HG02642 (cell line): ENCODE data around the gene ADD3.

Experiments
- ATAC-seq: cut with Tn5 transposase; IDR thresholded peaks from one replicate; pipeline ENCODE4 v1.9.1; 2021; ENCODE audit warnings: mild to moderate bottlenecking; ENCODE audit not compliant: unreplicated experiment, poor library complexity

Gene ADD3

GRCh38 chr10:110168601-110169481, 161.1 kb downstream of the ADD3 start:
- no peak for ATAC-seq

DNA sequence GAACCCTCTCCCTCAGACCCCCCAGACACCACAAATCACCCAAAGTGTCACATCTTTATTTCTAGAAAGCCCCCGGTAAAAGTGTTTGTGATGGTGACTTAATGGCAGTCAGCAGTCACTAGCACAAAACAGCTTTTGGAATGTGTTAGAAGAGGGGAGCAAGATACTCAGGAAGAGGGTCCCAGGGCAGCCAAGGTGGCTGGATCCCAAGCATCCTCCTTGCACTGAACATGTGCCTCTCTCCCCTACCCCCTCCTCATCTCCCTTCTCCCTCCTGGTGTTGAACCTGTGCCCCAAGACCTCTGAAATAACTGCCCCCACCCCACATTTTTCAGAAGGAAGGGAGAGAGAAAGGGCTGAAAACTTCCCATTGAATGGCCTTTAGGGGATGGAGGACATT, 161.8 kb downstream of the ADD3 start:
- no peak for ATAC-seq

- no peak for ATAC-seq
Measured at GRCh38 chr10:110170142-110170971, 162.6 kb downstream of the ADD3 start.

DNA sequence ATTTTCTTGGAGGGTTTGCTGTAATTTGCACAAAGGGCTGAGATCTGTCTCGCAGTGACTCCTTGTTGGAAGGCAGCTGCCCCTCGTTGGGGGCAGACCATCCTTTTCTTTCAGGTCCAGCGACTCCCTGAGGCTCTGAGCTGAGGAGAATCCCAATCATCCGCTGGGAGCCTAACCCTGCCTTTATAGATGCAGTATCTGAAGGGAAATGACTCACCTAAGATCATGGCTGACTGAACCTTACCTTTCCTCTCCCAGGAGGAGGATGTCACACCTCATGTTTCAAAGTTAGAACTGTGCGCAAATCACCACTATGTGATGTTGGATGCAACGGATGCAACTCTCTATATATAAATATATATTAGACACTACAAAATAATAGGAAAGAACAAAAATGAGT, 163.2 kb downstream of the ADD3 start:
- no peak for ATAC-seq

GRCh38 chr10:110172155-110172554, 164.4 kb downstream of the ADD3 start:
- no peak for ATAC-seq

GRCh38 chr10:110174201-110174600, 166.4 kb downstream of the ADD3 start:
- ATAC-seq = no peak

DNA sequence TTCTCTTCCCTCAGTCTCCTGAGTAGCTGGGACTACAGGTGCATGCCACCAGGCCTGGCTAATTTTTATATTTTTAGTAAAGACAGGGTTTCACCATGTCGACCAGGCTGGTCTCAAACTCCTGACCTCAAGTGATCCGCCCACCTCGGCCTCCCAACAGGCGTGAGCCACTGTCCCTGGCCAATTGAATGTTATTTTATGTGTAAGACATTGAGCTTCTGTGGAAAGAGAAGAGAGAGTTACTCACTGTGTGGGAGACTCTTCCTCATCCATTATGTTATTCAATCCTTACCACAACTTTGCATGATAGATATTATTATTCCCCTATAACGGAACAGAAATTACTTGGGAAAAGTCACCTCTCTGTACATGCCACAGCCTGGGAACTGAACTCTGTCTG, 167.0 kb downstream of the ADD3 start:
- no peak for ATAC-seq

DNA sequence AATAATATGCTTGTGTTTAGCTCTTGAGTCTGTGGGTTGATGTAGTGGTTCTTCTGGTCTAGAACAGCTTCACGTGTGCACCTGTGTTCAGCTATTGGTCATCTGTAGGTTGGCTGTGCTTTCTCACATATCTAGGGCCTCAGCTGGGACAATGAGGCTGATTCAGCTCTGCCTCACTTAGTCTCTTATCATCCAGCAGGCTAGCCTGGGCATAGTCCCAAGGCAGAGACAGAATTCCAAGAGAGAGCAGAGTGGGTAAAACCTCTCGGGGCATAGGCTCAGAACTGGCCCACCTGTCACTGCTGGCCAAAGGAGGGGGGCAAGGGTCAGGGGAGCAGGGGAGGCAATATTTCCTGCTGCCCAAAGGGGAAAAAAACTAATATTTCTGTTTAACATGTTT, 167.6 kb downstream of the ADD3 start:
- ATAC-seq = no peak

DNA sequence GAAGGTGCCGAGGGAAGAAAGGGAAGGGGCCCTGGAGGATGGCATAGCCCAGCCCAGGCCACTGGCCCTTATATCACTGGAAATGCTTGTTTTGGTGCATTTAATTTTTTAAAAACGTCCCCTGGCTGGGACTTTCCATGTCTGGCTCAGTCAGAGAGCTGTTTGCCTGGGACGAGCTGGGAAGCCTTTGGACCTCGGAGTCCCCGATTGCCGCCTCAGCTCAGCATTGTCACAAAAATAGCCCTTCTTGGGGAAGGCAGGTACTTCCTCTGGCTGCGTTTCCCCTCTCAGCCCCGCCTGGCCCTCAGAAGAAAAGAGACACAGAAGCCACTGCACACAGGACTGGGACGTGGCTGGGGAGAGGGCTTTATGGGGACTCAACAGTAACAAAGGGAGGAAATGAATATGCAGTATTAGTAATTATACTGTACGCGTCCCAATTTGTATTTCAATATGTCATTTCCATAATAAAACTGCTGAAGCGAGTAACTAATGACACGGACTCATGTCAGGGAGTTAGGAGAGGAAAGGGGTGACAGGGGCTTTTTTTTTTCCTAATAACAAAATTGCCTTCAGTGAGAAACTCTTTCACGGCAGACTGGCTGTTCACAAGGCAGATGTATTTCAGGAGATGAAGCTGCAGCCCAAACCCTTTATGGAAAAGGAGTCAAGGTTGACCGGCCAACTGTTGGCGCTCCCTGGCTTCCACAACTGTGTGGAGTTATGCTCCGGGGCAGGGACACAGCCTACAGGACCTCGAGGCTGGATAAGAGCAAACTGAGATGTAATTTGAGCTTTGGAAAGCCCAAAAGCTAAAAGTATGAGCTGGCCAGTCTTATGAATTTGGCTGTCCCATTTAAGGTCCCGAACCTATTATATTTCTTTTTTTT, 168.6 kb downstream of the ADD3 start:
- ATAC-seq = no peak

DNA sequence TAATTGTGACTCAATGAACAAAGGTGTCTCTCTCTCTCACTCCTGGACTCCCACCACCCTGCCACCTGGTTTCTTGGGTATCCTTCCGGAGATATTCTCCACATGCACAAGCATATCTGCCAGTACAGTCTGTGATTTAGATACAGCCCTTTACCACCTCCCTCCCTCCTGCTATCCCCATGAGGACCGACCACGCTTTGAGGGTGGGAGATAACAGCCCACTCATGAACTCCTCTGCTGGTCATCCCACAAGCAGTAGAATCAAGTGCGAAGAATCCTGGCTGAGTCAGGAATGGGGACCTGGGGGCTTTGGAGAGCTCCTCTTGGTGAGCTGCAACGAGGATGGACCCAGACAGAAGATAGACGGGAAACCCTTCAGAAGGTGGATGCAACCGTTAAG, 171.4 kb downstream of the ADD3 start:
- ATAC-seq = no peak

GRCh38 chr10:110181451-110181850, 173.7 kb downstream of the ADD3 start:
- no peak for ATAC-seq

- no peak for ATAC-seq
Measured at GRCh38 chr10:110181911-110182310, 174.1 kb downstream of the ADD3 start.

DNA sequence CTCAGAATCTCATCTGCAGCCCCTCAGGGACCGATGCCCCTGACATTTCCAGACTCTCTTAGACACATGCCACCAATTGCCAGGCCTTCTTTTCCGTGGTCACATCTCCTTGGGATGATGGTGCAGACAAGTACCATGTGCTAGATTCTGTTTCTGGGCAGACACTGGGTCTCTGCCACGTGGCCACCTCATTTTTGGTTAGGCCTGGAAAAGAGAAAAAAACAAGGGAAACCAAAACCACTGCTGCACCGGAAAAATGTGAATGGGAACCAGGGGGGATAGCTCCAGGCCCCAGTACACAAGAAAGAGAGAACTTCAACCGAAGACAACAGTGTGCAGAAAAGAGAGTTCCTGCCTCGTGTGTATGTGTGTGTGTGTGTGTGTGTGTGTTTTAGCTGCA, 176.6 kb downstream of the ADD3 start:
- ATAC-seq = no peak
